ENCODE measurements around the gene PCDHB11.
"Not testable (repeated sequence)": the region's sequence is repeated elsewhere in the genome, so short reads cannot be mapped to it uniquely, and the experiment has no call there.

The PCDHB11 gene

DNA sequence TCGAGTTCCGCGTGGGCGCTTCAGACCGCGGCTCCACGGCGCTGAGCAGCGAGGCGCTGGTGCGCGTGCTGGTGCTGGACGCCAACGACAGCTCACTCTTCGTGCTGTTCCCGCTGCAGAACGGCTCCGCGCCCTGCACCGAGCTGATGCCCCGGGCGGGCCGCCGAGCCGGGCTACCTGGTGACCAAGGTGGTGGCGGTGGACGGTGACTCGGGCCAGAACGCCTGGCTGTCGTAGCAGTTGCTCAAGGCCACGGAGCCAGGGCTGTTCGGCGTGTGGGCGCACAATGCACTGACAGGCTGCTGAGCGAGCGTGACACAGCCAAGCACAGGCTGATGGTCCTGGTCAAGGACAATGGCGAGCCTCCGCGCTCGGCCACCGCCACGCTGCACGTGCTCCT is 42.1 kb downstream of the PCDHB11 start:
- no peak for DNase-seq (ENCODE audit: low read depth)

DNA sequence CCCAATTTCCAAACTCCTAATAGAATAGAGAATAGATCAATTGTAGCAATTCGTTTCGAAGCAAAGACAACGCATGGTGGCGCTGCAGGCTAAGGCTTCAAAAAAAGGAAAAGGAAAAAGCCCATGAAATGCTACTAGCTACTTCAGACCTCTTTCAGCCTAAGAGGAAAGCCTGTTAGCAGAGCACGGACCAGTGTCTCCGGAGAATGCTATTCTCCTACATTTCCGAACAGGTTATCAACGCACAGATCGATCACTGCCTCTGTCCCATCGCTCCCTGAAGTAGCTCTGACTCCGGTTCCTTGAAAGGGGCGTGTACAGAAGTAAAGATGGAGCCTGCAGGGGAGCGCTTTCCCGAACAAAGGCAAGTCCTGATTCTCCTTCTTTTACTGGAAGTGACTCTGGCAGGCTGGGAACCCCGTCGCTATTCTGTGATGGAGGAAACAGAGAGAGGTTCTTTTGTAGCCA is 45.9 kb downstream of the PCDHB11 start, which contains the start of gene PCDHB15:
TSS of gene PCDHB15 (plus strand) at position 146 of the 468 bp plus-strand sequence. CDS start at position 330, 184 bp downstream.
- no peak for DNase-seq (ENCODE audit: low read depth)

DNA sequence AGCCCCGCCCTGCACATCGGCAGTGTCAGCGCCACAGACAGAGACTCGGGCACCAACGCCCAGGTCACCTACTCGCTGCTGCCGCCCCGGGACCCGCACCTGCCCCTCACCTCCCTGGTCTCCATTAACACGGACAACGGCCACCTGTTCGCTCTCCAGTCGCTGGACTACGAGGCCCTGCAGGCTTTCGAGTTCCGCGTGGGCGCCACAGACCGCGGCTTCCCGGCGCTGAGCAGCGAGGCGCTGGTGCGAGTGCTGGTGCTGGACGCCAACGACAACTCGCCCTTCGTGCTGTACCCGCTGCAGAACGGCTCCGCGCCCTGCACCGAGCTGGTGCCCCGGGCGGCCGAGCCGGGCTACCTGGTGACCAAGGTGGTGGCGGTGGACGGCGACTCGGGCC is 47.5 kb downstream of the PCDHB11 start:
- not testable (repeated sequence) for DNase-seq (ENCODE audit: low read depth)

DNA sequence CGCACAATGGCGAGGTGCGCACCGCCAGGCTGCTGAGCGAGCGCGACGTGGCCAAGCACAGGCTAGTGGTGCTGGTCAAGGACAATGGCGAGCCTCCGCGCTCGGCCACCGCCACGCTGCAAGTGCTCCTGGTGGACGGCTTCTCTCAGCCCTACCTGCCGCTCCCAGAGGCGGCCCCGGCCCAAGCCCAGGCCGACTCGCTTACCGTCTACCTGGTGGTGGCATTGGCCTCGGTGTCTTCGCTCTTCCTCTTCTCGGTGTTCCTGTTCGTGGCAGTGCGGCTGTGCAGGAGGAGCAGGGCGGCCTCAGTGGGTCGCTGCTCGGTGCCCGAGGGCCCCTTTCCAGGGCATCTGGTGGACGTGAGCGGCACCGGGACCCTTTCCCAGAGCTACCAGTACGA is 48.0 kb downstream of the PCDHB11 start:
- not testable (repeated sequence) for DNase-seq (ENCODE audit: low read depth)

DNA sequence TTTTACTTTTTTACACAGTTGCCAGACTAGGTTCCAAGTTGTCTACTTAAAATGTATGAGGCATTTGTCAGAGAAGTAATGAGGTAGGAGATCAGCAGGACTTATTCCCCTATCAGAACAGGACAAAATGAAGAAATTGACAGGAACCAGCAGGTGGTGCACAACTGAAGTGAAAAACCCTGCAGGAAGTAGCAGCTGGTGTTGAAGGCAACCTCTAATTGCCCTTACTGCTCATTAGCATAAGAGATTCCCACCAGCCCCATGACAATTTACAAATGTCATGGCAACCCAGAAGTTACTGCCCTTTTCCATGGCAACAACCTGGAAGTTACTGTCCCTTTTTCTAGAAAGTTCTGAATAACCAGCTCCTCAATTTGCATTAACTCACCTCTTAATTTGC is 51.1 kb downstream of the PCDHB11 start:
- no peak for DNase-seq (ENCODE audit: low read depth)
